NCI-H226 (cell line): ENCODE data around the gene SERPINB5.
"Not testable (repeated sequence)": the region's sequence is repeated elsewhere in the genome, so short reads cannot be mapped to it uniquely, and the experiment has no call there.

Experiments used
- DNase-seq: peaks from one replicate; pipeline ENCODE4 v3.0.0-alpha.2; 2015

The SERPINB5 gene

DNA sequence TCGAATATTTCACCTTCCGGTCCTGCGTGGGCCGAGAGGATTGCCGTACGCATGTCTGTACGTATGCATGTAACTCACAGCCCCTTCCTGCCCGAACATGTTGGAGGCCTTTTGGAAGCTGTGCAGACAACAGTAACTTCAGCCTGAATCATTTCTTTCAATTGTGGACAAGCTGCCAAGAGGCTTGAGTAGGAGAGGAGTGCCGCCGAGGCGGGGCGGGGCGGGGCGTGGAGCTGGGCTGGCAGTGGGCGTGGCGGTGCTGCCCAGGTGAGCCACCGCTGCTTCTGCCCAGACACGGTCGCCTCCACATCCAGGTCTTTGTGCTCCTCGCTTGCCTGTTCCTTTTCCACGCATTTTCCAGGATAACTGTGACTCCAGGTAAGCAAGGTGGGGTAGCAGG, at the start of gene SERPINB5:
Gene SERPINB5 (plus strand): TSS at position 291 of the 400 bp plus-strand sequence. CDS start 7,471 bp downstream, outside the sequence.
- no peak for DNase-seq

GRCh38 chr18:63427558-63427957, 49.2 kb upstream of the SERPINB5 start:
- peak; percentile 90 for DNase-seq

DNA sequence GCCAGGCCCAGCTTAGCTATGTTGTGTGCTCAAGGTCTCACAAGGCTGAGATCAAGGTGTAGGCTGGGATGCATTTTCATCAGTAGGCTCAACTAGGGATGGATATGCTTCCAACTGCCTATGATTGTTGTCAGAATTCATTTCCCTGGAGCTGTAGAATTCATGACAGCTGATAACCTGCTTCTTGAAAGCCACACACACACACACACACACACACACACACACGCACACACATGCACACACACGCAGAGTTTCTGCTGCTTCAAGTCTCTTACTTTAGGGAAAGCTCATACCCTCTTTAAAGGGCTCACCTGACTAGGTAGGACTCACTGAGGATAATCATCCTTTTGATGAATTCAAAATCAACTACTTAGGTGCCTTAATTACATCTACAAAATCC, 46.2 kb upstream of the SERPINB5 start:
- no peak for DNase-seq

DNA sequence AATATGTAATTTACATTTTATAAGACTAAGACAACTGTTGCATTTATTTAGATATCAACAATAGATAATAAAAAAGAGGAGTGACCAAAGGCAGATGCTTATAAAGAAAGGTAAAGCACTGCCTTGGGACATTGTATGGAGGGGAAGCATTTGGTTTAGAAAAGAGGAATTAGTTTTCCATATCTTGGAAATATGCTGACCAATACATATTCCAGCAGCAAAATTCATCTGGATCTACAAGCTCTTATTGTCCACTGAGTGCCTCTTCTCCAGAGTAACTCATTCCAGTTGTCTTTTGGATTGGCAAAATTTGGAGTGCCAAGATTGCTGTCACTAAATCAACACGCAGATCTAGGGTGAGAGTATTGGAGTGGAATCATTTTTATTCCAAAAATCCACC, 45.6 kb upstream of the SERPINB5 start:
- DNase-seq = no peak

- DNase-seq = peak; percentile 22
Observed at GRCh38 chr18:63433334-63433866, 43.4 kb upstream of the SERPINB5 start.

DNA sequence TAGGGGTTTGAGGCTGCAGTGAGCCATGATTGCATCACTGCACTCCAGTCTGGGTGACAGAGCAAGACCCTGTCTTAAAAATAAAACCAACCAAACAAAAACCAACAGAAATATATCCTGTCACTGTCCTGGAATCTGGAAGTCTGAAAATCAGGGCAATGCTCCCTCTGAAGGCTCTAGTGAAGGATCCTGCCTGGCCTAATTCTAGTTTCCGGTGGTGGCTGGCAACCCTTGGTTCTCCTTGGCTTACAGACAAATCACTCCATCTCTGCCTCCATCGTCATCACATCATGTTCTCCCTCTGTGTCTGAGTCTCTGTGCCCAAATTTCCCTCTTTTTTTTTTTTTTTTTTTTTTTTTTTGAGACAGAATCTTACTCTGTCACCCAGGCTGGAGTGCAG, 38.6 kb upstream of the SERPINB5 start:
- DNase-seq = no peak

DNA sequence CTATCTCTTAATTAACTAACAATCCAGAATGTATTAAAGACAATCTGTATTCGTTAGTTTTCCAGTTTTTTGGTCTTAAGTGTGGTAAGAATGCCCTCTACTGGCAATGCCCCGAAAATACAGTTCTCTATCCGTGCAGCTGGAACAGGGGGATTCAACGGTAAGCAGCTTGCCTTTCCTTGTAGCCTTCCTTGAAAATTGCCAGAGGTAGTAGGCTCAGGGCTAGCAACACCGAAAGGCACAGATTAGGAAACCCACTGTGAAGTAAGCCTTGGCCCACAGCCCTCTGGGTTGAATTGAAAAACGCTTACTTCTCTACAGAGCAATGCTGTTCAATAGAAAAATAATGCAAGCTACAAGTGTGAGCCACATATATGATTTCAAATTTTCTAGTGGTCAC, 37.4 kb upstream of the SERPINB5 start:
- DNase-seq = no peak

- DNase-seq = no peak
Observed at GRCh38 chr18:63440219-63440618, 36.5 kb upstream of the SERPINB5 start.

DNA sequence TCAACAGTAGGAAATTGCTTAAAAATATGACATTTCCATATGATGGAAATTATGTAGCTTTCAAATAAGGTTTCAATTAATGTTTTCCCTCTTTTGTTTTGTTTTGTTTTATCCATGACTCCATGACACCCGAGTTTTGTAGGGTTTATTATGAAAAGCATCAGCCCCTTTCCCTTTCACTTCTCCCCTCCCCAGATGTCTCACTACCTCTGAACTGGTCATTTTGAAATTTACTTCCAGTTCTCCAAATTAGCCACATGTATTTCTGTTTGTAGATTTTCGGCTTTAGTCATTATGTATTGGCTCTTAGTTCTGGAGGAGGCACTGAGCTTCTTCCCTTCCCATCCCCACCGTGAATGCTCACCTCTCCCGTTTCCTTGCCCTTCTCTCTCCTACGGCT, 35.9 kb upstream of the SERPINB5 start:
- no peak for DNase-seq

- no peak for DNase-seq
Observed at GRCh38 chr18:63443829-63444228, 32.9 kb upstream of the SERPINB5 start.

- peak; percentile 28 for DNase-seq
Observed at GRCh38 chr18:63444580-63444979, 32.2 kb upstream of the SERPINB5 start.

GRCh38 chr18:63445037-63445436, 31.7 kb upstream of the SERPINB5 start:
- no peak for DNase-seq

DNA sequence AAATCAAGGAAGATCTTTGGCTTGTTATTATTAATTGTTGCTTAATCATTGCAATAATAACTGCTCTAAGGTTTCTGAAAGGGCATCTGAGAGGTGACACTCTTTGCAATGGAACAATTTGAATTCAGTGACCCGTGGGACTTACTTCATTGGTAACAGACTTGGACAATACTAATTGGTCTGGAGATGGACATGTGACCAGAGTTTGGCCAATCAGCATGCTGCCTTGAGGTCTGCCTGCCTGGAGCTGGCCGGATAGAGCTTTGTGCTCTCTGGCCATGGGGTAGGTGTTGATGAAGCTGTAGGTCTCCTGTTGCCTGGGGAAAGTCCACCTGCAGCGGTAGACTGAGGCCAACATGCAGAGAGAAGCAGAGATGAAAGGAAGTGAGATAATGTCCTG, 30.5 kb upstream of the SERPINB5 start:
- no peak for DNase-seq

- no peak for DNase-seq
Observed at GRCh38 chr18:63447066-63447465, 29.7 kb upstream of the SERPINB5 start.

DNA sequence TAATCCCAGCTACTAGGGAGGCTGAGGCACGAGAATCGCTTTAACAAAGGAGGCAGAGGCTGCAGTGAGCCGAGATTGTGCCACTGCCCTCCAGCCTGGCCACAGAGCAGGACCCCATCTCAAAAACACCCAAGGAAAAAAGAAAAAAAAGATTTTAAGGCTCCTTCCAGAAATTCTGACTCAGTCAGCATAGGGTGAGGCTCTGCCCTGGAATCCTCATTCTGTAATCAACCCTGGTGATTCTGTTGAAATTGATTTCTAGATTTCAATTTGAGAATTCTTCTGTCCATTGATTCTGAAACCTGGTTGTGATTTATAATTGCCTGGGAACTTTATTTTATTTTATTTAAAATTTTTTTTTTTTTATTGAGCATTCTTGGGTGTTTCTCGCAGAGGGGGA, 27.3 kb upstream of the SERPINB5 start:
- DNase-seq = no peak

GRCh38 chr18:63451799-63452660, 24.7 kb upstream of the SERPINB5 start:
- DNase-seq = no peak

GRCh38 chr18:63452751-63453150, 24.0 kb upstream of the SERPINB5 start:
- not testable (repeated sequence) for DNase-seq

GRCh38 chr18:63454497-63454896, 22.3 kb upstream of the SERPINB5 start:
- peak; percentile 45 for DNase-seq

GRCh38 chr18:63457977-63458376, 18.8 kb upstream of the SERPINB5 start:
- no peak for DNase-seq

DNA sequence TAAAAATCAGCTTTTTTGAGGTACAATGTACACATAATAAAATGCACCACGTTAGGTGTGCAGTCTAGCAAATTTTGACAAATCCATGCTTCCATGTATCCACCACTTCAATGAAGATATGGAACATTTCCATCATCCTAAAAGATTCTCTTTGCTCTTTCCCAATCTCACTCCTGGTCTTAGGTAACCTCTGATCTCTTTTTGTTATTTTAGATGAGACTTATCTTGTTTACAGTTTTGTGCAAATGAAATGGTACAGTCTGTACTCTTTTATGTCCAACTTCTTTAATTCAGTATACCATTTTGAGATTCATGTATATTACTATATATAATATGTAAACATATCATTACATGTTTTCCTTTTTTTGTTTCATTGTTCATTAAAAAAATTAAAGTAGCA, 16.3 kb upstream of the SERPINB5 start:
- no peak for DNase-seq

DNA sequence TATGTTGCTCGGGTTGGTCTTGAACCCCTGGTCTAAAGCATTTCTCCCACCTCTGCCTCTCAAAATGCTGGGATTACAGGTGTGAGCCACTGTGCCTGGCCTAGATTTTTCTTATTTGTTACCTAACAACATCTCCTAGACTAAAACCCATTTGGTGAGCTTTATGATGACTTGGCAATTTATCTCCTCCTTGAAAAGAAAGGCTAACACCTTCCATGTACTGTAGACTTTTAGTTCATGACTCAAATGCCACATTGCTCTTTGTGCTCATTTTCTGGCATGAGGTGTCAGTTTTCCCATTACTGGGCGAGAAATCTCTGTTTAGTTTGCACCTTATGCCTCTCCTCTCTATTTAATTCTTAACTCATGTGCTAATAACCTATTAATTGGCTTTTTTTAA, 12.3 kb upstream of the SERPINB5 start:
- no peak for DNase-seq

DNA sequence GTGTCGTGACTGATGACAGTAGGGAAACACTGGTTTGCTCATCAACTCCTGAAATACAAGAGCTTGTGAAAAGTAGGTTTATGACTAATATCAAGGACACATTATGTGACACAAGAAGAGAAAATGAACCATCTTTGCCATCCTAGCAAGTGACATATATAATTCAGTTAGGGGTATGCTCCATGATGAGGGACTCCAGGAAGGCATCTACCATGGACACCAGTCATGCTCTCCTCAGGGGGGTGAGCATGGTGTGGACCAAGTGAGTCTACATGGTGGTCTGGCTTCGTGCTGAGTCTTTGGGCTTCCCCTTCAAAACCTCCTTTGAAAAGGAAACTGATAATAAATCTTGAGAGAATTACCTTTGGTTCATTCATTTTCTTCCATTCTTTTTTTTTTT, 11.7 kb upstream of the SERPINB5 start:
- DNase-seq = no peak

DNA sequence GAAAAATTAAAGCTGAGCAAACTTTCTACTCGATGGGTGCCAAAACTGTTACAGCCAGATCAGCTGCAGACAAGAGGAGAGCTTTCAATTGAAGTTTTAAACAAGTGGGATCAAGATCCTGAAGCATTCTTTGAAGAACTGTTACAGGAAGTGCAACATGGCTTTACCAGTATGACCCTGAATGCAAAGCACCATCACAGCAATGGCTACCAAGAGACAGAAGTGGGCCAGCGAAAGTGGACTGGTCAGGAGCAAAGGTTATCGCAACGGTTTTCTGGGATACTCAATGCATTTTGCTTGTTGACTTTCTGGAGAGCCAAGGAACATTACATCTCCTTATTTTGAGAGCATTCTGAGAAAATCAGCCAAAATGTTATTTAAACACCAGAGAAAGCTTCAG, 9.1 kb upstream of the SERPINB5 start:
- DNase-seq = no peak

- DNase-seq = no peak
Observed at GRCh38 chr18:63468575-63468974, 8.2 kb upstream of the SERPINB5 start.

GRCh38 chr18:63470751-63471150, 6.0 kb upstream of the SERPINB5 start:
- DNase-seq = no peak
